GM04504 (cell line): ENCODE data around the gene USP43.
"Not testable (repeated sequence)": the region's sequence is repeated elsewhere in the genome, so short reads cannot be mapped to it uniquely, and the experiment has no call there.

ENCODE experiments used
- DNase-seq: peaks from one replicate; pipeline ENCODE4 v3.0.0-alpha.2; 2012; ENCODE audit warnings: low read depth

Gene USP43

DNA sequence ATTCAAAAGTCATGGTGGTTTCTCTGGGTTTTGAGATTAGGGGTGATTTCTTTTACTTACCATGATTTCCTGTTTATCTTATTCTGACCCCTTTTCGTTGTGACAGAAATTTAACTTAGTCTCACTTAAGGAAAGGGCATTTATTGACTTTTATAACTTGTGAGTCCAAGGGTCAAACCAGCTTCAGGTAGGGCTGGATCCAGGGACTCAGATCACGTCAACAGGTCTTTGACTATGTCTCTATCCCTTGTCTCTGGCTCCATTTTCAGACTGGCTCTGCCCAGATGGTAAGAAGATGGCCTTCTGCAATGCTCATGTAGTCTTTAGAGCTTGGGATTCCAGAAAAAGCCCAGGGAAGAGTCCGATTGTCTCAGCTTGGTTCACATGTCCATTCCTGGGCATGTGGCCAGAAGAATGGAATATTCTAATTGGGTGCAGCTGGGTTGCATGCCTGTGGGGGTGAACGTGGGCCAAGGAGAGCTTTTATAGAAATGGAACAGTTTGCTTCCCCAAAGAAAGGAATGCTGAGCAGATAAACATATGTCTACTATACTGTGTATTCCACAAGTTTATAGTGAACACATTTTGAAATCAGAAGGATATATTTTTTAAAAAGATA lies 13.4 kb downstream of the USP43 start:
- peak; percentile 85 for DNase-seq

DNA sequence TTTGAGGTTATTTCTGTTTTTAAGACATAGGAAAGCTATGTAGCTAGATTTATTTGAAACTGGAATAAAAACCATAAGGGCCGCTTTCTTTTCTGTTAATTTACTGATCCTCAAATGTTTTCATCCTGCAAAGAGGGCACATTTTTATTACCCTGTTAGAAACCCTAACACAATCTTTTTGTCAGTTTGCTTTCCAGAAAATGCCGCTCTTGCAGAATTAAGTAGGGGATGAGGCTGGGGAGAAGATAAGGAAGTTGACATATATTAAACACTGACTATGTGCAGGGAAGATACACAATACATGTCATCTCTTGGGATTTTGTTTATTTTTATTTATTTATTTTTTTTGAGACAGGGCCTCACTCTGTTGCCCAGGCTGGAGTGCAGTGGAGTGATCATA lies 15.7 kb downstream of the USP43 start:
- DNase-seq = no peak

DNA sequence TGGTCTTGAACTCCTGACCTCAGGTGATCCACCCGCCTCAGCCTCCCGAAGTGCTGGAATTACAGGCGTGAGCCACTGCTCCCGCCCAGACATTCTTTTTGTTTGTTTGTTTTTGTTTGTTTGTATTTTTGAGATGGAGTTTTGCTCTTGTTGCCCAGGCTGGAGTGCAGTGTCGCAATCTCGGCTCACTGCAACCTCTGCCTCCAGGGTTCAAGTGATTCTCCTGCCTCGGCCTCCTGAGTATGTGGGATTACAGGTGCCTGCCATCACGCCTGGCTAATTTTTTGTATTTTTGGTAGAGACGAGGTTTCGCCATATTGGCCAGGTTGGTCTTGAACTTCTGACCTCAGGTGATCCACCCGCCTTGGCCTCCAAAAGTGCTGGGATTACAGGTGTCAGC lies 18.2 kb downstream of the USP43 start:
- not testable (repeated sequence) for DNase-seq

DNA sequence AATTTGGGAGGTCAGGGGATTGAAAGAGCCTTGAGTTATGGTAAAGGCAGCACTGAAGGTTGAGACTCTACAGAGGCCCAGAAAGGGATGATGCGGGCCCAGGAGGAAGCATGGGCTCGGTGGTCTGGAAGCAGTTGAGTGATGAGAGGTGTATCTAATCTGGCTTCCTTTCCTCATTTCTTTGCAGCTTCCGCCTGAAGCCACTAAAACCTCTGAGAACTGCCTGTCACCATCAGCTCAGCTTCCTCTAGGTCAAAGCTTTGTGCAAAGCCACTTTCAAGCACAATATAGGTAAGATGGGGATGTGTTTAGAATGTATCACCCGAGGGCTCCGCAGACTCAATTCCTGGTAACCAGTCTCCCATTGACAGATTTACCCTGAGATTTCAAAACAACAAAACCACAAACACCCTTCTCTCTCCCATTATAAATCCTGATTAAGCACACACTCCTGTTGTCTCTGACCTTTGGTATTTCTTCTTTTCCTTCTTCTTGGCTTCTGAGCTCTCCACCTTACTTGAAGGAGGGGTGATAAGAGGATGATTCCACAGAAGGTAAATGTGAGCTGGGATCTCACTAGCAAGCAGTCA lies 21.2 kb downstream of the USP43 start:
- no peak for DNase-seq

DNA sequence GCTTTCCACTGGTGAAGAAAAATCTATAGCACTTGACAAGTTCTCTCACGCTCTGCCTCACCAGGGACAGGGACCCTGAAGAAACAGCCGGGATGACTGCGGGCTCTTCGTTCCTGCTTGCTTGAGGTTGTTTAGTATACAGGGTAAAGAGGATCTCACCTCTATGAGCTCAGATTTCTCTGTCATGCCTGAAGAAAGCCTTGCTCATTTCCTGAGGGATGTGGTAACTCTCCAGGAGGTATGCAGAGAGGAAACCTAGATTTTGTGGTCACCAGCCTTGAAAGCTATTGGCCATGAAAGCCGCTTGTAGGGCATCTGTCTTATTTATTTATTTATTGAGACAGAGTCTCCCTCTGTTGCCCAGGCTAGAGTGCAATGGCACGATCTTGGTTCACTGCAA lies 23.2 kb downstream of the USP43 start:
- DNase-seq = no peak

DNA sequence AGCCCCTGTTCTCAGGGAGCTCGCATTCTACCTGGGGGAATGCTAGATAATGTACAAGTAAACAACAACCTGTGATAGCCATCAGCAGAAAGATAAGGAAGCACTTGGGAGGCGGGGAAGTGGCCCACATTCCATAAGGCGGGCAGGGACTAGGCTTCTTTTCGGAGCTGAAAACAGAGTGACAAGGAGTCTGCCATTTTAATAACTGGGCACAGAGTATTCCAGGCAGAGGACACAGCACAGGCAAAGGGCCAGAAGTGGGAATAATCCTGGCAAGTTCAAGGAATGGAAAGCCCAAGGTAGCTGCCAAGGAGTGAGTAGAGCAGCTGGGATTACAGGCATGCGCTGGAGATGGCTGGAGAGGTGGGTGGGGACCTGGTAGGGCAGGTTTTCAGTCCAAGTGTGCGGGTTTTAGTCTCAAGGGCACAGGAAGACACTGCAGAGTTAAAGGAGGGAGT lies 24.3 kb downstream of the USP43 start:
- no peak for DNase-seq

DNA sequence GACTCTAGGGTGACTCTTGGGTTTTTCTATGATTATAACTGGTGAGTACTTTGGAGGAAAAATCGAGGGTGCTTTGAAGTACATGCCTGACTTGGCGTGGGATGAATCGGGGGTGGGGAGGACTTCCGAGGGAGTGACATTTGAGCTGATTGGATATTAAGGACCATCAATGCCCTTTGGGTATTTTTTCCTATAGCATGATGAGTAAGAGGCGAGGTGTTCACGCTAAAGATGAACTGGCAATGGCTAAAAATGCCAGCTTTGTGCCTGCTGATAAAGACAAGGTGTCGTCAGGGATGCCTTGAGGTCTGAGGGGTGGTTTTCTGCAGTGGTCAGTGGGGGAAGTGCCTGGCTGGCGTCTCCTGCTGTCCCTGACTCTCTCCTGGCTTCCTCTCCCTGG lies 25.3 kb downstream of the USP43 start:
- DNase-seq = no peak

DNA sequence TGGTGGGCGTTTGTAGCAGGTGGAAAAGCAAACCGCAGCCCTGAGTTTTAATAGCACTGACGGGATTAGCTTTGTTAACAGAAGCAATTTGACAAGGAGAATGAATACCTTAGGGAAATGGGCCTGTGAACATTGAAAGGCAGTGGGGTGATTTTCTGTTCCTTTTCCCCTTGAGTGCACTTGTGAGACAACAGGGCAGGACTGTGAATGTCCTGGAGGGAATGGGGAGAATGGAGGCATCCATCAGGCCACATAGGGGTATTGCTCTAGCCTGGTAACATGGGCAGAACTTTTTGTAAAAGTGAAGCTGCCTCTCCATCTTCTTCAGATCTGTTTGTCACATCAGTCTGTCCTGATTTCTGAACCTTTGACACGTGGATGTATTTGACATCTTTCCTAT lies 26.2 kb downstream of the USP43 start:
- DNase-seq = no peak

DNA sequence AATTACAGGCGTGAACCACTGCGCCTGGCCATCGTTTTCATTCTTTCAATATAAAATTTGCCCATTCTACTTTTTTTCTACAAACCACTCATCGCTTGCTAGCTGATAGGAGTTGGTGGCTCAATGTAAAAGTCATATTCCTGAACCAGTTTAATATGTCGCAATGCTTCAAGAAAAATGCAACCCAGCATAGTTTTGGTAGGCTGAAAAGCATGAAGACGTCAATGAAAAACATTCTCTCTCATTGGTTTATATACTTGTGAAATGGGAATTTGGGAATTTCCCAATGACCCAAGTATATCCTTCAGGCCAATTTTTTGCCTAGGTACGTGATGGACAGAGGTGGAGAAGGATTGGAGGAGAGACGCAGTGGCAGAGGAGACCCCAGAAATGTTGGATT lies 26.9 kb downstream of the USP43 start:
- no peak for DNase-seq

DNA sequence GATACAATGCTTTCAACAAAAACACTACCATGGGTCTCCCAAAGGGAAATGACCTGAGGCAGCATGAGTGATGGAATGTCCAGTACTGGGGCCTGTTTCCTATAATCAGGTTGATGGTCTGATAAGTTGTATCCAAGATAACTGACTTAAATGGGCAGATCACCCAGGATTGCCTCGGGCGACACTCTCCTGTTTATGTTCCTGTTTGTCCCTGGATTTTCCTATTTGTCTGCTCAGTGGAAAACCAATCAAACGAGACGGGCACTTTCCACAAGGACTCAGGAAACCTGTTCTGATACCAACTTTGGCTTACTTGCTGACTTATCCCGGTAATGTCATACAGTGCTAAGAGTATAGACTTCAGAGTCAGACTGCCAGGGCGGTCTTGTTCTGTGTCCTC lies 27.4 kb downstream of the USP43 start:
- DNase-seq = no peak

DNA sequence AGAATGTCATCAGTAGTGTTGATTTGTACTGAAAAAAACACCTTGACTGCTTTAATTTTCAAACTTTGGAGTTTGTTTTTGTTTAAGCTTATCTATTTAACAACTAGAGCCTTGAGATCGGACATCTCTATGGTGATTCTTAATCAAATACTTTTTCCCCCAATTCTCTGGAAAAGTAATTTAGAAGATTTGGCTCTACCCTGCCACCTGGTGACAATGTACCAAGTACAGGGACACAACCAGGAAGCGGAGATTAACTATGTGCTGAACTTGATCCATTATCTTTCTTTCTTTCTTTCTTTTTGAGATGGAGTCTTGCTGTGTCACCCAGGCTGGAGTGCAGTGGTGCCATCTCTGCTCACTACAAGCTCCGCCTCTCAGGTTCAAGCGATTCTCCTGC lies 30.8 kb downstream of the USP43 start:
- no peak for DNase-seq

DNA sequence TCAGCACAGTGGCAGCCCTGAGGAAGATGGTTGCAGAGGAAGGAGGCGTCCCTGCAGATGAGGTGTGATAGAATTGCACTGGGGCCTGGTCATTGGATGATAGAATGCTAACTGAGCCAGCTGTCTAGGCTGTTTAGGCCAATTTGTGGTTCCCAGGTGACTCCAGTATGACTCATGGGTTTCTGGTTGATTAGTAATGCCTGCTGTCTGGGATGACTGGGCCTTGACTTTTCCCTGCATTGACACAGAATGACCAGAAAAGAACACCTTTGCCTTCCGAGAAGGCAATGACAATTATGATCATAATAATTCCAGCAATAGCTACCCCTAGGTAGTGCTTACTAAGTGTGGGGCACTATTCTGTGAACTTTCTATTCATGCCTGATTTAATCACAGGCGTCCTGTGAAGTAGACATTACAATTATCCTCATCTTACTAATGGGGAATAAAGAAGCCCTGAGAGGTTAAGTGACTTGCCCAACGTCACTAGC lies 31.5 kb downstream of the USP43 start:
- peak; percentile 17 for DNase-seq

DNA sequence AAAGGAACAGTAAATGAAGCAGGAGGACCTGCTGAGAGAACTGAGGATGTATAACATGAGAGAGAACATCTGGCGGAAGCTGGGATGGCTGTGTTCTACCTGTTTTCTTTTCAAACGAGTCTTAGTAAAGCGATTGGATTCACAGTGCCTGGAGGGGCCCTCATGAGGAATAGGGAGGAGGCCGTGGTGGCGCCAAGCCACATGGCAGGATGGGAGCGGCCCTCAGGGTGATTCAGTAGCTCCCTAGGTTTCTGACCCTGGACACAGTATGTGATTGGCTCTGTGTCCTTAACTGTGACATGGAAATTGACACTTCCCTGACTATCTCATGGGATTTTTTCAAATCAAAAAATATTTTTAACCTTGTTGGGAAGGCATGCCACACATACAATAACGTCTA lies 32.1 kb downstream of the USP43 start:
- no peak for DNase-seq

DNA sequence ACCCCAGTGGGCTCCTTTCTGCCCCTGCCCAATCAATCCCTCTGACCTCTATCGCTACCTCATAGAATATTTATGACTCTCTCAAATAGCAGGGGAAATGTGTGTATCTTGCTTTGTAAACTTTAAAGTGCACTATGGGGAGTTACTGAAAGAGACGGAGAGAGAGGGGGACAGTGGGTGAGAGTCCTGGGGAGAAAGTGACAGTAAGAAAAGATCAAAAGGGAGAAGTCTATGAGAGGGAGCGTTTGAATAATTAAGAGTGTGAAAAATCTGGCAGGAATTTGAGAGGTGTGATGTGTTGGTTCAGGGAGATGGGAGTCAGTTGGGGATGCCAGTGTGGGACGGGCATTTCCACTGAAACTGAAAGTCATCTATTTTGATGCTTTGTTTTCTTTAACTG lies 32.6 kb downstream of the USP43 start:
- no peak for DNase-seq

DNA sequence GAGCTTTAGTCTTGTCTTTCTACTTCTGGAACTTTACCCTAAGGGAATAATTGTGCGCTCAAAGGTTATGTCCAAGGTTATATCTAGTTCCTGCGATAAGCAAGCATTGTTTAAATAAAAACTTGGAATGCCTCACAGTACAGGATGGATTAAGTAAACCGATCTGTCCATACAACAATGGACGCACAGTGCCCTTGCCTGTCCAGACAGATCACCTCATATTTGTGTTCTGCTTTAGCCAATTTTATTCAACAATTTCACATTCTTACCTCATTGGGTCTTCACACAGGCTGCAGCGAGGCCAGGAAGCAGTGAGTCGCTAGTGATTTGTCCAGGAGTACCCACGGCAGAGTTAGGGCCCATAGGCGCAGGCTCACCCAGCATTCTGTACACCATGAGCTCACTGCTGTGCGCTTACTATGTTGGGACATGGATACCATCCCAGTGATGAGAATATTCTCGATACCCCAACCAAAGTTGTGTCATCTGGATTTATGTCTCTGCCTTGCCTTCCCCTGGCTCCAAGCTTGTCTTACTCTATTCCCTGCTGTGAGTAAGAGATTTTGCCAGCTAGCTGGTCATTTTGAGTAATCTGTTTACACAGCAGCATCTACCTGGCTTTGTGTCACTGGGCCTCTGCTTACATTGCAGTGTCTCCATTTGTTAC lies 39.8 kb downstream of the USP43 start:
- no peak for DNase-seq

DNA sequence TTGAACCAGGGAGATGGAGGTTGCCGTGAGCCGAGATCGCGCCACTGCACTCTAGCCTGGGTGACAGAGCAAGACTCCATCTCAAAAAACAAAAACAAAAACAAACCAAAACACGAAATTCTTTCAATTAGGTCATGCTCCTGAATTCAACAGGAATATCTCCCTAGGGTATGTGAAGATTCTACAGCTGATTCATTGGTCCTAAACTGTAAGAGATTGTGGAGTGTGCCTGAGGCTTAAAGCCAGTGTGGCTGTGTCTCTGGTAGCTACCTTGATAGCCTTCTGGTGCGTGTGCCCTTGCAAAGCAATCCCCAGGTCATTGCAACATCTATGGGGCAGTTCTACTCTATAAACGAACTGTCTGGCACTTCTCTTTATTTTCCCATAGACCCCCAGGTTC lies 48.4 kb downstream of the USP43 start:
- no peak for DNase-seq

DNA sequence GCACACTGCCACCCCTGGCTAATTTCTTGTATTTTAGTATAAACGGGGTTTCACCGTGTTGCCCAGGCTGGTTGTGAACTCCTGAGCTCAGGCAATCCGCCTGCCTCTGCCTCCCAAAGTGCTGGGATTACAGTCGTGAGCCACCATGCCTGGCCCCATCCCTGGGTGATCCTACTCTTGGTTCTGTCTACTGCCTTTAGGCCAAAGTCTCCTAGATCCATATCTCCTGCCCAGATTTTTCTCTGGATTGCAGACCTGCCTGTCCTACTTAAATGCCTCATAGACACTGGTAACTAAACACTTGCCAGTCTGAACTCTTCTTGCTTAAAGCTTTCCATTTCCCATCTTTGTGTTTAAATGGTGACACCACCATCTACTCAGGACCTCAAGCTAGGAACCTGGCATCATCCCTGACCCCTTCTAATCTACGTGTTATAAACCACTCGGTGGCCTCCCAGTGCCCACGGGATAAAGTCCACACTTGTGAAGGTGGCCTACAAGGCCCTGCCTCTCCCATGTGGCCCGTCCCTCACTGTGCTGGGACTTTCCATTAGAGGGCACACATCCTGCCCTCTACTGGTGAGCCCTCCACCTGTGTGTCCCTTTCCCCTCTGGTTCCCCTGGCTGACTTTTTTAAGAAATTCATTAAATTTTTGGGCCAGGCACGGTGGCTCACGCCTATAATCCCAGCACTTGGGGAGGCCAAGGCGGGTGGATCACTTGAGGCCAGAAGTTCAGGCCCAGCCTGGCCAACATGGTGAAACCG lies 51.1 kb downstream of the USP43 start:
- no peak for DNase-seq

DNA sequence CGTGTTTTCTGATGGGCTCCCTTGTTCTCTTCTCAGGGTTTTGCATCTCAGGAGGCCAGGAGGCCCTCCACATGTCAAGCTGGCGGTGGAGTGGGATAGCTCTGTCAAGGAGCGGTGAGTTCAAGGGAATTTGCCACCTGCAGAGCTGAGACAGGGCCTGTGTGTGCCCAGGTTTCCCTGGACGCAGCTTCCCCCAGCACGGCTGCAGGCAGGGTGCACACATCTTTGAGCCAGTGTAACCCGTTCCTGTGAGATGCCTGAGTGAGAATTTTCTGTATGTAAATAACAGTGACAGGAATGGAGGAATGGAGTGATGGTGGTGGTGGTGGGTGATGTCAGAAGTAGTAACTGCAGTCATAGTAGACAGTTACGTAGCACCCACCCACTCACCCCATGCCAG lies 54.8 kb downstream of the USP43 start:
- DNase-seq = no peak

DNA sequence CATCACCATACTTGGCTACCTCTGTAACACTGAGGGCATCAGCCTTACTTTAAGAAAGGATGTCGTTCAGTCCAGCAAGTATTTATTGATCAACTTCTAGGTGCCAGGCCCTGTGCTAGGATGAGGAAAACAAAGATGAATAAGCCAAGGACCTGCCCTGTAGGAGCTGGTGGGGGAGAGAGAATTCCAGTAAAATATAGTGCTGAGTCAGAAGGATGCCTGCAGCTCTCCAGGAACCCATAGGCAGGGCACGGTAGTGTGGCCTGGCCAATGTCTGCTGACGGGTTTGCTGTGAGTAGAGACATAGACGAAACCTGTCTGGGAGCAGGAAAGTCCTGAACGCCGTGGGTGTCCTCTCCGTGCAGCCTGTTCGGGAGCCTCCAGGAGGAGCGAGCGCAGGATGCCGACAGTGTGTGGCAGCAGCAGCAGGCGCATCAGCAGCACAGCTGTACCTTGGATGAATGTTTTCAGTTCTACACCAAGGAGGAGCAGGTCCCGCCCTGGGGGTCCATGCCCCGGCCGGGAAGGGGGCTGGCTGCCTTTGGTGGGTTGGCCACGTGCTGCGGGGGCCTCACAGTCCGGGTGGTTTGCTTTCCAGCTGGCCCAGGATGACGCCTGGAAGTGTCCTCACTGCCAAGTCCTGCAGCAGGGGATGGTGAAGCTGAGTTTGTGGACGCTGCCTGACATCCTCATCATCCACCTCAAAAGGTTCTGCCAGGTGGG lies 55.6 kb downstream of the USP43 start:
- no peak for DNase-seq

DNA sequence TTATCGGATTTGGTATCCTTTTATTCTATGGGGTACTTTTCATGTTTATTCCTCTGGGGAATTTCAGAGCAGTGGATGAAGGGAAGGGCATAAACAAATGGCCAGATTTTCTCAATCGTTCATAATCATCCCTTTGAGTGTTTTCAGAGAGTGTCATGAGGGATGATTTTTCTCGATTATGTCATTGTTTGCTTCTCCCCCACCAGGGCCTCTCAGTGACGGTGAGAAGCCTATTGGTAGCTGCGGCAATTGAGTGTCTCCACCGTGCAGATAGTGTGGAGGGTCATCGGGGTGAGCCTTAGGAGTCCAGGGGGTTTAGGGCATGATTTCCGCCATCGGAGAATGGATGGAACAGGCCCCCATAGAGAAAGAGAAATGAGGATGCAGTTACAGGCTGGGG lies 57.2 kb downstream of the USP43 start:
- DNase-seq = no peak

DNA sequence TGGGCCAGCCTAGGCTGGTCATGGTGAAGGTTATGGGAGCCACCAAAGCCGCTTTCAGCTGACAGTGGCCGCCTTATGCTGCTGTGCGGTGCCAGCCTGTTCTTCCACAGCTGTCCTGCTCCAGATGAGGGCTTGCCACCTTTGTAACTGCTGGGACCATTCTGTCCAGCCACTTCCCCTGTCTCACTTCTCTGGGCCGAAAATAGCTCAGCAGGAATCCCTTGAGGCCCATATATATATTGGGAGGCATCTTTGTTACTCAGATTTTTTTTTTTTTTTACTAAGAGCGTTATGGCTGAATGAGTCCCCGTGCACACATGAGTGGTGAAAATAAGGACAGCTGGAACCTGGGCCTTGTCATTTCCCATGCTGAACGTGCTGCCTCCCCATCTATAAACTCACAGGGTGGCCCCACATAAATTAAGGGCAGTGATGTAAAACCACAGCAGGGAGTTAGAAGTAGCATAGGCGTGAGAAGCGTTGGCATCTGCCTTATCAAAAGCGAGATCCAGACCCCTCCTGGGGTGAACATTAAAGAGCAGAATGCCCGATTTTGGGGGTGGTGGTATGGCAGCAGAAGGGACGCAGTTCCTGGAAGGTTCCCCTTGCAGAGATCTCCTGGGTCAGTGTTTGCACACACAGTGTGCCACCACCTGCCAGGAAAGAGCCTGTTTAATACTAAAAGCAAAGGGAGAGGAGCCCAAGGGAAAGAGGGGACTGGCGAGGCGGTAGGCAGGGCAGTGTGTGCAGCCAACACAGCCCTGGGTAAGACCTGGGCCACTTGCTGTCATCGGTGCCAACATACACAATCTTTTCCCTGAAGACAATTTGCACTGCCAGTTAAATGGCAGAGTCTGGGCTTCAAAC lies 57.8 kb downstream of the USP43 start:
- no peak for DNase-seq
